Activated CD8-positive, alpha-beta memory T cell treated with anti-CD3 and anti-CD28 coated beads for 36 hours (primary cell): Measurements from ENCODE around the gene SLC24A3. TPM values are rescaled to one million over a fixed set of nuclear protein-coding genes. Genes with fewer than 3 reads are reported as not detected.
"Not testable (repeated sequence)": the region's sequence is repeated elsewhere in the genome, so short reads cannot be mapped to it uniquely, and the experiment has no call there.

Experiments
- CTCF ChIA-PET: fragments of 350-600 bp; sonication (Branson Sonifier 250); formaldehyde crosslinking; loops from one replicate; lab custom pipeline; 2021; ENCODE audit warnings: antibody characterized with exemption; lab: Charles Lee
- POLR2A ChIA-PET: fragments of 350-600 bp; sonication (Branson Sonifier 250); formaldehyde crosslinking; loops from one replicate; lab custom pipeline; 2021; ENCODE audit warnings: antibody characterized with exemption; lab: Charles Lee
- total RNA-seq, 2 experiments: library from RNA; stranded (reverse); gene quantifications; one replicate each; pipeline ENCODE4 v1.2.3, GENCODE V29; 2021

SLC24A3 gene
- total RNA-seq, 2 experiments from 2014 or later, result not detected

DNA sequence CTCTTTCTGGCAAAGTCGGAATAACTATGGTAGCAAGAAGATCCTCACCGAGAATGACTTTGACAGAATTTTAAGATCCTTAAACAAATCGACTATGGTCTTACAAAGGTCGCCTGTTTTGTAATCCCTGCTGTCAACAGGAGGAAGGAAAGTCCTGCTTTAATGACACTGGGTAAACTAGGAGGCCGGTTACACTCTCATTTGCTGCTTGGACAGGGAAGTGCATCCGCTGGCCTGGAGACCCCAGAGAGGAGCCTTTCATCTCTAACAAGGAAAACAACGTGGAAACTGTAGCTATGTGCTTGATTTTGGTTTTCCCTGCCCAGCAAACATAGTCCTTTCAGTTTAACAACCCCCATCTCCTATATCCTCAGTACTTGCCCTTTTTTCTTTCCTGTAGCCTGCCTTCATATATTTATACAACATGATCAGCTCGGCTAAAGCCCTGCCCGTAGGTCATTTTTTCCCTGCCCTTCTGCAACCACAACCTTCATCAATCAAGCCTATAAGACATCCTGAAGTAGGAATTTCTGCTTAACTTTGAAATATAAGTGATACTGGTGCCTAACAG, 448.5 kb downstream of the SLC24A3 start:
- POLR2A ChIA-PET, result no interaction called here
- CTCF ChIA-PET, result interaction anchor here (1.1 kb wide), 1 partner anchor 32 kb away, joined by 3 read pairs; no protein-coding TSS in a partner anchor

DNA sequence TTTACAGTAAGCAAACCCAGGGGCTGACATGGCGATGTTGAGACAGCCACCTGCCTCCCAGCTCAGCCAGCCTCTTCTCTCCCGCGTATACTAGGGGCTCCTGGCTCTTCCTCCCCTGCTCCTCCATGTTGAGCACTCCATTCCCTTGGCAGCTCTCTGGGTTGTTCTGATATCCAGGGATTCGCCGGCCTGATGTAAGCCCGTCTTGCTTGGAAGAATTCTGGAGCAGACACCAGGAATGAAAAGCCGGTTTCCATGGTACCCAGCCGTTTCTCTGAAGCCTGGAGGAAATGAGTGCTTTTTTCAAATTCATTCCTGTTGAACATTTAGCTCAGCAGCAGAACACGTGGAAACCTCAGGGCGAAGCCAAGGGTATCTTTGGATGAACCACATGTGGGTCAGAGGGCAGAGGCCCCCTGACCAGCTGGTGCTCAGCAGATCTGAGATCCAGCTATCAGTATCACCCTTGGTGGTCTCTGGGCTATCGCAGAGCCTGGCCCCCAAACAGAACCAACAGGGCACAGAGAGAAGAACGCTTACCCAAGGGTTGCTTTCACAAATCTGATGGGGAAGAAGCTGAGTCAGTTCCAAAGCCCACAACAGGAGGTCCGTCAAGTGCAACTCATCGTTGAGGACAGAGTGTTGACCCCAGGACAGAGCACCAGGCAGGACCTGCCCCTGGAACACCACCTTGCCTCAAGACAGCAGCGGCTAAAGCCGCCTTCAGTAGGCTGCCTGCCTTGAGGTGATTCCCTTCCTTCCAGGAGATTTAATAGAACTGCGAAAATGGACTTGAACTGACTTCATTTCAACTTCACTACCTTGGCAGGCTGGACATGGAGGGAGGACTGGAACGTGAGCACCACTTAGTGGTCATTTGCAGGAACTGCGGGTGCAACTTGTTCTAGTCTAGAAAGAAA, 449.5 kb downstream of the SLC24A3 start:
- ChIA-PET POLR2A (no interaction called here), CTCF (interaction anchor here (1.1 to 1.2 kb wide), 2 partner anchors 33 to 455 kb away, joined by 3 to 4 read pairs; no protein-coding TSS in a partner anchor)

DNA sequence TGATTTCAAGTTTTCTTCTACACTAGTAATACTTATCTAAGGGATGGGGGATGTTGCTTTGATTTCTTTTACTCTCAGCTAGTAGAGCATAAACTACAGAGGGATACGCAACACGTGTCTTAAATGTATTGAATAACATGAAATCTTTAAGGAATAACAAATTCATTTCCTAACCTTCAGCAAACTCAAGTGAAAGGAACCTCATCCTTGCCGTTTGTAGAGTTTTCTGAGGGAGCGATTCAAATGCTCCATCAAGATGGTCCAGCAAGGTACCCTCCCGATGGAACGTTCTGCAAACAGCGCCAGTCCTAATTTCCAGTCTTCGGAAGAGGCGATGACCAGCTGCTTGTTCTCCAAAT, 450.2 kb downstream of the SLC24A3 start:
- POLR2A ChIA-PET, result no interaction called here
- CTCF ChIA-PET, result interaction anchor here (1.2 kb wide), 1 partner anchor 456 kb away, joined by 4 read pairs; no protein-coding TSS in a partner anchor

DNA sequence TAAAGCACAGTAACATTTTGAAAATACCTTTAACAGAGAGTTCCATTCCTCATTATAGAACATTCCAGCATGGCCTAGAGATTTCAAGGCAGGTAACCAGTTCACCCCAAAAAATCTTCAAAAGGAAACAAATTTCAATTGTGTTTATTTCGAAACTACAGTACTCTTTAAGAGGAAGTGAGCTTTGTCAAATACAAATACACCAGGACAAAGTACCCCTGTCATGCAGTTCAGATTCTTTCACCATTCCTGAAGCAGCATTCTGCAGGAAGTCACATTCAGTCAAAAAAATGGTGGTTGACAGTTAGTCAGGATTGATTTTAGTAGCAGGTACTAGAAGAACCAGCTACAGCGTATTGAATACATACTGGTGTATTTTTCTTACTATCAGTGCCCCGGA, 456.0 kb downstream of the SLC24A3 start:
- CTCF ChIA-PET, result no interaction called here
- POLR2A ChIA-PET, result no interaction called here

DNA sequence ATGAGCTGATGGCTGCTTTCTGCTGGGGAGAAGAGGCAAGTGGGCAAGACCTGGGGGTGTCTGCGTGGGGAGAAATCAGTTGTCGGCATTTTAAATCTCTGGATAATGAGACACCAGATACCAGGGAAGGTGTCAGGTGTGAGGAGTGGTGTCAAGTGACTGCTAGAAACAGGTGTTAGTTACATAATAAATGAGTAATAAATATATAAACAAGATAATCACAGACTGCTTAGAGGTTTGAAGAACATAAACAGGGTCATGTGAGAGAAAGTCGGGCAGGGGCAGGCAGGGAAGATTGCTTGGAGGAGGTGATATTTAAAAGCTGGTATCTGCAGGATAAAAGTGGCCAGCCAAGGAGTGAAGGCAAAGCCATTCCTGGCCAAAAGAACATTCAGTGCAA, 458.4 kb downstream of the SLC24A3 start:
- ChIA-PET POLR2A (no interaction called here), CTCF (no interaction called here)

DNA sequence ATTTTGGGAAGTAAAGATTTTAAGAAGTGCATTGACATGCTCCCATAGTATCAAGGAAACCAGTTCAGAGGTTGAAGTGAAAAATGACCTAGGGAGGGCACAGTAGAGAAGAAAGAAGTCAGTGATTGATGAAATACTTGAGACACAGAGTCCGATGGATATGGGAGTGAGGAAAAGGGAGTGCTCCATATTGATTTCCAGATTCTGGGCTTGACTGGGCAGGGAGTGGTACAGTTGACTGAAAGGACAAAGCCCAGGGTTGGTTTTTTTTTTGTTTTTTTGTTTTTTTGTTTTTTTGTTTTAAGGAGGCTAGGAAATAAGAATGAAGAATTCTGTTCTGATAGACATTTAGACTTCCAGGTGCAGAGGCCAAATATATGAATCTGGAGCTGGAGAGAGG, 458.9 kb downstream of the SLC24A3 start:
- ChIA-PET CTCF (no interaction called here), POLR2A (no interaction called here)

DNA sequence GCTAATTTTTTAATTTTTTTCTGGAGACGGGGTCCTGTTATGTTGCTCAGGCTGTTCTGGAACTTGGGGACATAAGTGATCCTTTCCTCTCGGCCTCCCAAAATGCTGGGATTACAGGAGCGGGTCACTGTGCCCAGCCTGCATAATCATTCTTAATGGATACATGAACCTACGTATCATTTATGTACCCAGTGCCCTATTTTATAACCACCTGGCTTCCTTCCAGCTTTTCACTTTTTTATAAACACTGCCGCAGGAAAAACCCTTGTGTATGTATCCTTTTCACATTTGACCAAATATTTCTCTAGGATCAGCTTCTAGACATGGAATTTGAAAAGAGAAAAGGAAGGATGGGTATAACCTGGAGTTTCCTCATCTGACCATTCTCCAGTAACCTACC, 460.1 kb downstream of the SLC24A3 start:
- ChIA-PET POLR2A (no interaction called here), CTCF (no interaction called here)

DNA sequence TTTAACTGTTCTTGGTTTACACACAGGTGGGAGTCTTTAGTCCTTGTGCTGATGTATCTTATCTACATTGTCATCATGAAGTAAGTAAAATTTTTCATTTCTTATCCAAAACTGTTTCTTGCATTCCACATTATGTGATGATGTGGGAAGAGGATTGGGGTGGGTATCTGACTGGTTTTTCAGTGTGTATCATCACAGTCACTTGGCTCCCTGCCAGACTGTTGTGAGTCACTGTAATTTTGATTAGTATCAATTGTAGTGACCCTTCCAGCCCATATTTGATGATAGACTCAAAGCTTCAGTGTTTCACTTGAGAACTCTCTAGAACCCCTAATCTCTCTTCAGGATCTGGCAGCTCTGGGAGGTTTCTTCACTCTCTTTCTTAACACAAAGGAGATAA, 461.1 kb downstream of the SLC24A3 start:
- CTCF ChIA-PET, result no interaction called here
- POLR2A ChIA-PET, result no interaction called here

DNA sequence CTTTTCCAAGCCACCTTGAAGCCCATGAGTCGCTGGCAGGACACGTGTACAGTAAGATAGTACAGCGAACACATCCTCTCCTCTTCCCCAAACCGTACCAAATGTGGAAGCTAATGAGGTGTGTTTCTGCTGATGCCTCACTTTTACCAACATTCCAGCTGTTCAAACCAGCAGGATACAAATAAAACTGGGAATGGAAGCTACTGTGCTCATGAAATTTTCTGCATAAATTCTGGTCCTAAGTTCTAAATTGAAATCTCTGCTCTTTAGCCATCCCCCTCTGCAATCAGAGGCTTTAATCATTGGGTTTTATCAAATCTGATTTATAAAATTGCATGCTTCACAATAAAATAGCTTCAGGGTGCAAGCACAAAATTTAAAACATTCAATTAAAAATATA, 463.8 kb downstream of the SLC24A3 start:
- CTCF ChIA-PET, result no interaction called here
- POLR2A ChIA-PET, result no interaction called here

DNA sequence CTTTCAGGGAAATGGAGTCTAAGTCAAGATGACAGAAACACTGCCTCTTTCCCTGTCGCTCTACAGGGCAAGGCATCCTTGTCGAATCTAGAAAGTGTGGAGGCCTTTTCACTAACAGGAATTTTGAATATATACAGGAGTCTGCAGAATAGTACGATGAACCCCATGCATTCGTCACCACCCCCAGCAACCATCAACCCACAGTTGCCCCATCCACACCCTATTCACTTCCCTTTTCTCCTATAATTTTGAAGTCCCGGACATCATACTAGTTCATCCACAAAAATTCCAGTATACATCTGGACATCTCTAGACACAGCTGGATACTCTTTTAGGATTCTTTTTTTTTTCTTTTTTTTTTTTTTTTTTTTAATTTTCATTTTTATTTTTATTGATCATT, 464.9 kb downstream of the SLC24A3 start:
- ChIA-PET CTCF (no interaction called here), POLR2A (no interaction called here)

DNA sequence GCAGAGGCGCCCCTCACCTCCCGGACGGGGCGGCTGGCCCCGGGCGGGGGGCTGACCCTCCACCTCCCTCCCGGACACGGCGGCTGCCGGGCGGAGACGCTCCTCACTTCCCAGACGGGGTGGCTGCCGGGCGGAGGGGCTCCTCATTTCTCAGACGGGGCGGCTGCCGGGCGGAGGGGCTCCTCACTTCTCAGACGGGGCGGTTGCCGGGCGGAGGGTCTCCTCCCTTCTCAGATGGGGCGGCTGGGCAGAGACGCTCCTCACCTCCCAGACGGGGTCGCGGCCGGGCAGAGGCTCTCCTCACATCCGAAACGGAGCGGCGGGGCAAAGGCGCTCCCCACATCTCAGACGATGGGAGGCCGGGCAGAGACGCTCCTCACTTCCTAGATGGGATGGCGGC, 466.1 kb downstream of the SLC24A3 start:
- CTCF ChIA-PET, POLR2A ChIA-PET: not testable (repeated sequence)

DNA sequence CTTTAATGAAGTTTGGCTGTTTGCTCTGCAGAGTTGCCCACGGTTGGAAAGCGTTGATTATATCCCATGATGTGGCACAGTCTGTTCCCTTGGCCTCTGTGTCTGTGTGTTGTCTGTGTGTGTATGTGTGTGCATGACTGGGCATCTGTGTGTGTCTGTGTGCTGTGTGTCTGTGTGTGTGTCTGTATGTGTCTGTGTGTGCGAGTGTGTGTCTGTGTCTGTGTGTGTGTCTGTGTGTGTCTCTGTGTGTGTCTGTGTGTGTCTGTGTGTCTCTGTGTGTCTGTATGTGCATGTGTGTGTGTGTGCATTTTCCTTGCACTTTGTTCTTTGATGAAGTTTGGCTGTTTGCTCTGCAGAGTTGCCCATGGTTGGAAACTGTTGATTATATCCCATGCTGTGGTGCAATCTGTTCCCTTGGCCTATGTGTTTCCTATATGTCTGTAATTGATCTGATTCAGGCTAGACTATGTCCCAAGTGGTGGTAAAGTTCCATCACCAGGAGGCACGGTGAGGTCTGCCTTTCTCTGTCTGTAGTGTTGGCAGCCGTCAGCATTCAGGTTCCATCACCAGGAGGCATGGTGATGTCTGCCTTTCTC, 467.6 kb downstream of the SLC24A3 start:
- ChIA-PET POLR2A (no interaction called here), CTCF (interaction anchor here (0.7 kb wide), 1 partner anchor 1889 kb away, joined by 3 read pairs; no protein-coding TSS in a partner anchor)

DNA sequence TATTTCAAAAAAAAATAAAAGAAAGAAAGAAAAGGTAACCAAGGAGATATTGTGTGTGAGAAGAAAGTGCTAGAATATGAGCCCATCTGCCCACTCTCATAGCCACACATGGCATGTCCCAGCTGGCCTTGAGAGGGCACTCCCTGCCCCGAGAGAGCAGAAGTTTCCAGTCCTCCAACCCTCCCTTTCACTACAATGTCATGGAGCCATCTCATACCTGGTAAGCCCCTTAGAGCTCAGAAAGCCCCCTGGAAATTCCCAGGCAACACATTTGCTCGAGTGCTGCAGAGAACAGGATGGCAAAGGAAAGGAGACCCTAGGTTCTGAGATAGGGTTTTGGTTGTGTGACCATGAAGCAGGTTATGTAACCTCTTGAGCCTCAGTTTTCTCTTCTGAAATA, 469.8 kb downstream of the SLC24A3 start:
- ChIA-PET POLR2A (no interaction called here), CTCF (no interaction called here)

DNA sequence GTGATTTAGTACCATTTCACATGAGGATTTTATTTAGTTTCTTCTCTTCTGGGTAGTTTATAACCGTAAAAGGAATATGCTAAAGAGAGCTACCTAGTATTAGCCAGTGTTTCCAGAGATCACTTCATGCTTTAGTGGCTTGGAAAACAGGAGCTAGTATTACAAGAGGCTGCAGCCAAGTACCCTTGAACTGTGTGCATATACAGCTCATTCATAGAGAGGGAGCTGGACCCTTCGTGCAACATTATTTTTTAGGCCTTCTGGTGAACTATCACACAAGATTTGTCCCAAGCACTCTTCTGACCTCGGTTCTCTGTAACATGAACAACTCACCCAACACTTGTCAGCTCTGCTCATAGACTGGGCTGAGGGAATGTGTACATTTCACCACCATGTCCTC, 470.7 kb downstream of the SLC24A3 start:
- POLR2A ChIA-PET, result no interaction called here
- CTCF ChIA-PET, result no interaction called here

DNA sequence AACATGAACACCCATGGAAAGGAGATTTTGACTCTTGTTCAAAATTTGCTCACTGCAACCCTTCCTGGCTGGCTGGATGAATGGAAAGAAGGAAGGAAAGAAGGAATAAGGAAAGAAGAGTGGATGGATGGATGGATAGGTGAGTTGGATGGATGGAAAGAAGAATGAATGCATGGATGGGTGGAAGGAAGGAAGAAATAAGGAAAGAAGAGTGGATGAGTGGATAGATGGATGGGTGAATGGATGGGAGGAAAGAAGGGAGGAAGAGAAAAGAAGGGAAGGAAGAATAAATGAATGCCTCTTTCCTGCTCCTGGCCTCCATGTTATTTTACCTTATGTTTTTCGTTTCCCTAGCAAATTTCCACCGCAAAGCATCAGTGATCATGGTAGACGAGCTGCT, 471.4 kb downstream of the SLC24A3 start:
- ChIA-PET CTCF (no interaction called here), POLR2A (no interaction called here)

DNA sequence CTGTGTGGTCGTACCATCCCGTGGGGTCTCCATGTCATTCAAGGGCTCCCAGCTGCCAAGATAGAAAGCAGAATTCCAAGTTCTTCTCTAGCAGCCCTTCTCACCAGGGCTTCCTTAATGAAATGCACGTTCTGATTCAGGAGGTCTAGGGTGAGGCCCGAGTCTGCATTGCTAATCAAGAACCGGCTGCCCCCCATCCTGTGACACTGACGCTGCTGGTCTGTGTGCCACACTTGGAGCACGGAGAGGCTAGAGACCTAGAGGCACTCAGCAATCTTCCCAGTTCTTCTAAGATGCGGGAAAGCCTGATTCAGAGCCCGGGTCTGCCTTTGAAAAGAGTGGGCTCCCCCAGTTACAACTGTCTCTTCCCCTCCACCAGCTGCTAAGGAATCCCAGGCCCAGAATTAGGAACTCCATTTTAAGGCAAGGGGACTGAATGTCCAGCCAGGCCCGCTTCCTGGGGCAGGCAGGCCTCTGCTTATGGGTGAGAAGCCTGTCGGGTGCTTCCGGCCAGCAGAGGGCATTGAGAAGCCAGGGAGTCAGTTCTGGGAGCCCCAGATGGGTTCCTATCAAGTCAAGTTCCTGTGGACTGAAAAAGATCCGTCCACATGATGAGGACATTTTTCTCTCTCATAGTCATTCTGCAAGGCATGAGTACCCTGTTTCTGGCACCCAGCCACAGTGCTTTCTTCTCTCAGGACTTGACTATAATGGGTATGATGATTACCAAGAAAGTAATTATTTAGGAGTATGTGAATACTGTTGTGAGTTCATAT, 475.8 kb downstream of the SLC24A3 start:
- ChIA-PET POLR2A (no interaction called here), CTCF (no interaction called here)

DNA sequence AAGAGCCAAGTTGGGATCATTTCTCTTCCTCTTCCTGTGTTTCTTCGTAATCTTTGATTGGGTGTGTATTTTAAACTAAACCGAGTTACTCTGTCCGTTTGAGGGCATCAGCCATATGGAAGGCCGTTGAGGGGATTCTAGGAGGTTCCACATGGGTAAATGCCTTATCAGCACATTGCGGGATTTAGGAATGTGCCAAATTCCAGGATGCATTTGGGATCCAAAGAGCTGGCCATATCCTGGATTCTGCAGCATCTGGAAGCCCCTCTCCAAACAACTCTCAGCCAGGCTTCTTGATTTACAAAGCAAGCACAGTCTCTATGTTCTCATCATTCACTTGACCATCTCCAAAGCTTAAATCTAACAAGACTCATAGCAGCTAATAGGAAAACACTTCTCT, 478.0 kb downstream of the SLC24A3 start:
- POLR2A ChIA-PET, result no interaction called here
- CTCF ChIA-PET, result no interaction called here

DNA sequence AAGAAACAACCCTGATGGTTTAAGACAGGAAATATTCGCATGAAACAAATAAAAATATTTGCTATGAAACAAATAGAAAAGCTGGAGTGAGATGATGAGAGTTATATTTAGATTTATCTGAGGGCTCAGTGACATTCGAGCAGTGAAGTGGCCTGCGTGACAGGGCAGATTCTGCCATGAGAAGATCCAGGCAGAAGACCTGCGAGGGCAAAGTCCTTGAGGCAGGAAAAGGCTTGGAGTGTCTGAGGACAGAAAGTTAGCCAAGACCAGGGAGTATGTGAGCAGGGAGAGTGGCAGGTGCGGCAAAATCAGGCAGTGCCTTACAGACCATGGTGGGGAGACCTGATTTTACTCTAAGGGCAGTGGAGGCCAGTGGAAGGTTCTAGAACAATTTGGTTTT, 478.7 kb downstream of the SLC24A3 start:
- ChIA-PET POLR2A (no interaction called here), CTCF (no interaction called here)

DNA sequence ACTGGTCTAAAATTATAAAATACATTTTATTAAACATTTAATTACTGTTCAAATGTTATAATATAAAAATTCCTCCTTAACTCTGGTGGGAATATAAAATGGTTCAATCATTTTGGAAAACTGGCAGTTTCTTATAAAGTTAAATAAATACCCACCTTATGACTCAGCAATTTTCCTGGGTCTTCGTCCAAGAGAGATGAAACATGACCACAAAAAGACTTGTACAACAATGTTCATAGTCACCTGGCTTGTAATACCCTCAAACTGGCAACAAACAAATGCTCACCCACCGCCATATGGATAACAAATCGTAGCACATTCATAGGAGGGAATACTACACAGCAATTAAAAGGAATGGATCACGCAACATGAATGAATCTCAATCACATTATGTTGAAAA, 479.7 kb downstream of the SLC24A3 start:
- POLR2A ChIA-PET, result no interaction called here
- CTCF ChIA-PET, result no interaction called here

DNA sequence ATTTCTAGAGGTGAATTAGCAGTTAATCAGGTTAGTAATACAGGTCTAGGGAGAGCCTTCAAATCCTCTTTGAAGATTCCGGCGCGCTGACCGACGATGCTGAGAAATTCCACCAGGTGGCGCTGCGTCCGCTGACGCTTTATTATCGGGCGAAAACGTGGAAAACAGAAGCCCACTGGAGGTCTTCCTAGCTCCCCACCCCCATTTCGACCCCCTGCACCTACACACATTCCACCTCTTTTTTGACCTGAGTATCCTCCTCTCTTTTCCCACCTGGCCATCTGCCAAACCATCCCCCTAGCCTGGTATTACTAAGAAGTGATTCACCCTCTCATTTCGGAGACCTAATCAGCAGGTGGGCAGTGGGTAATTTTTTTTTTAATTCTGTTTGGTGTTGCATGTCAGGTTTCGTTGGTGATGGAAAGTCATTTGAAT, 480.3 kb downstream of the SLC24A3 start:
- ChIA-PET CTCF (no interaction called here), POLR2A (no interaction called here)
